ENCODE measurements around the gene ZNF664. TPM values are rescaled to one million over a fixed set of nuclear protein-coding genes. Genes with fewer than 3 reads are reported as not detected.

ZNF664 gene
- polyA plus RNA-seq, 2 donors: 16.6 to 18.3 TPM

GRCh38 chr12:124031058-124031457, 58.0 kb downstream of the ZNF664 start:
- H3K27me3 ChIP-seq (ENCODE audit: control insufficient read depth in 1 of 2, insufficient read depth in 2 of 2, low read length in 2 of 2): no peaks in the 10 kb centered on the region
- H3K9me3 ChIP-seq (ENCODE audit: control insufficient read depth in 2 of 2, insufficient read depth in 1 of 2, low read depth in 1 of 2, low read length in 1 of 2): no peaks in the 10 kb centered on the region
- no peaks in the 10 kb centered on the region for H3K4me1 ChIP-seq (ENCODE audit: control insufficient read depth in 2 of 2, insufficient read depth in 2 of 2, low read length in 1 of 2)
- no peak overlapping the region for H3K27ac ChIP-seq (ENCODE audit: low read depth in 2 of 2, low read length in 1 of 2)
- no peak overlapping the region for H3K4me3 ChIP-seq (ENCODE audit: low read depth in 1 of 2, low read length in 2 of 2)
- no peaks in the 10 kb centered on the region for H3K36me3 ChIP-seq (ENCODE audit: control insufficient read depth in 2 of 2, insufficient read depth in 2 of 2, low read length in 1 of 2)
- WGBS, 2 donors: 80 to 84% methylated on average over 5 of the region's 5 CpGs

- Histone ChIP-seq H3K27ac (ENCODE audit: low read depth in 2 of 2, low read length in 1 of 2) (no peak overlapping the region), H3K36me3 (ENCODE audit: control insufficient read depth in 2 of 2, insufficient read depth in 2 of 2, low read length in 1 of 2) (no peaks in the 10 kb centered on the region), H3K4me3 (ENCODE audit: low read depth in 1 of 2, low read length in 2 of 2) (no peak overlapping the region), H3K9me3 (ENCODE audit: control insufficient read depth in 2 of 2, insufficient read depth in 1 of 2, low read depth in 1 of 2, low read length in 1 of 2) (no peaks in the 10 kb centered on the region), H3K4me1 (ENCODE audit: control insufficient read depth in 2 of 2, insufficient read depth in 2 of 2, low read length in 1 of 2) (no peaks in the 10 kb centered on the region), H3K27me3 (ENCODE audit: control insufficient read depth in 1 of 2, insufficient read depth in 2 of 2, low read length in 2 of 2) (no peaks in the 10 kb centered on the region)
- 47 to 53% methylated on average over 9 of the region's 9 CpGs for WGBS, 2 donors
These were observed 59.4 kb downstream of the ZNF664 start for GRCh38 chr12:124032265-124032886.

GRCh38 chr12:124033859-124034258, 60.8 kb downstream of the ZNF664 start:
- Histone ChIP-seq H3K36me3 (ENCODE audit: control insufficient read depth in 2 of 2, insufficient read depth in 2 of 2, low read length in 1 of 2) (no peaks in the 10 kb centered on the region), H3K27ac (ENCODE audit: low read depth in 2 of 2, low read length in 1 of 2) (no peak overlapping the region)
- WGBS, 2 donors: 91 to 95% methylated on average over 2 of the region's 2 CpGs

GRCh38 chr12:124034297-124034696, 61.3 kb downstream of the ZNF664 start:
- 84 to 90% methylated on average over 11 of the region's 11 CpGs for WGBS, 2 donors
- Histone ChIP-seq H3K9me3 (ENCODE audit: control insufficient read depth in 2 of 2, insufficient read depth in 1 of 2, low read depth in 1 of 2, low read length in 1 of 2) (no peaks in the 10 kb centered on the region), H3K36me3 (ENCODE audit: control insufficient read depth in 2 of 2, insufficient read depth in 2 of 2, low read length in 1 of 2) (no peaks in the 10 kb centered on the region), H3K4me1 (ENCODE audit: control insufficient read depth in 2 of 2, insufficient read depth in 2 of 2, low read length in 1 of 2) (no peaks in the 10 kb centered on the region), H3K27me3 (ENCODE audit: control insufficient read depth in 1 of 2, insufficient read depth in 2 of 2, low read length in 2 of 2) (no peaks in the 10 kb centered on the region), H3K27ac (ENCODE audit: low read depth in 2 of 2, low read length in 1 of 2) (no peak overlapping the region), H3K4me3 (ENCODE audit: low read depth in 1 of 2, low read length in 2 of 2) (no peak overlapping the region)

More at GRCh38 chr12:124033859-124034258, 60.8 kb downstream of the ZNF664 start:
- Histone ChIP-seq H3K27me3 (ENCODE audit: control insufficient read depth in 1 of 2, insufficient read depth in 2 of 2, low read length in 2 of 2) (no peaks in the 10 kb centered on the region), H3K9me3 (ENCODE audit: control insufficient read depth in 2 of 2, insufficient read depth in 1 of 2, low read depth in 1 of 2, low read length in 1 of 2) (no peaks in the 10 kb centered on the region), H3K4me3 (ENCODE audit: low read depth in 1 of 2, low read length in 2 of 2) (no peak overlapping the region), H3K4me1 (ENCODE audit: control insufficient read depth in 2 of 2, insufficient read depth in 2 of 2, low read length in 1 of 2) (no peaks in the 10 kb centered on the region)

GRCh38 chr12:124035163-124035562, 62.1 kb downstream of the ZNF664 start:
- 69 to 71% methylated on average over 2 of the region's 2 CpGs for WGBS, 2 donors
- no peak overlapping the region for H3K27ac ChIP-seq (ENCODE audit: low read depth in 2 of 2, low read length in 1 of 2)
- no peak overlapping the region for H3K4me3 ChIP-seq (ENCODE audit: low read depth in 1 of 2, low read length in 2 of 2)
- H3K4me1 ChIP-seq (ENCODE audit: control insufficient read depth in 2 of 2, insufficient read depth in 2 of 2, low read length in 1 of 2): no peaks in the 10 kb centered on the region
- H3K27me3 ChIP-seq (ENCODE audit: control insufficient read depth in 1 of 2, insufficient read depth in 2 of 2, low read length in 2 of 2): no peaks in the 10 kb centered on the region
- H3K36me3 ChIP-seq (ENCODE audit: control insufficient read depth in 2 of 2, insufficient read depth in 2 of 2, low read length in 1 of 2): no peaks in the 10 kb centered on the region
- H3K9me3 ChIP-seq (ENCODE audit: control insufficient read depth in 2 of 2, insufficient read depth in 1 of 2, low read depth in 1 of 2, low read length in 1 of 2): no peaks in the 10 kb centered on the region

- H3K36me3 ChIP-seq (ENCODE audit: control insufficient read depth in 2 of 2, insufficient read depth in 2 of 2, low read length in 1 of 2): no peaks in the 10 kb centered on the region
- H3K27ac ChIP-seq (ENCODE audit: low read depth in 2 of 2, low read length in 1 of 2): no peak overlapping the region
- no peaks in the 10 kb centered on the region for H3K4me1 ChIP-seq (ENCODE audit: control insufficient read depth in 2 of 2, insufficient read depth in 2 of 2, low read length in 1 of 2)
- WGBS, 2 donors: 56 to 59% methylated on average over 7 of the region's 7 CpGs
- no peaks in the 10 kb centered on the region for H3K27me3 ChIP-seq (ENCODE audit: control insufficient read depth in 1 of 2, insufficient read depth in 2 of 2, low read length in 2 of 2)
- no peaks in the 10 kb centered on the region for H3K9me3 ChIP-seq (ENCODE audit: control insufficient read depth in 2 of 2, insufficient read depth in 1 of 2, low read depth in 1 of 2, low read length in 1 of 2)
- no peak overlapping the region for H3K4me3 ChIP-seq (ENCODE audit: low read depth in 1 of 2, low read length in 2 of 2)
These were observed 63.2 kb downstream of the ZNF664 start for GRCh38 chr12:124036171-124036598.

GRCh38 chr12:124036657-124037109, 63.7 kb downstream of the ZNF664 start:
- no peak overlapping the region for H3K27ac ChIP-seq (ENCODE audit: low read depth in 2 of 2, low read length in 1 of 2)
- H3K27me3 ChIP-seq (ENCODE audit: control insufficient read depth in 1 of 2, insufficient read depth in 2 of 2, low read length in 2 of 2): no peaks in the 10 kb centered on the region
- no peaks in the 10 kb centered on the region for H3K9me3 ChIP-seq (ENCODE audit: control insufficient read depth in 2 of 2, insufficient read depth in 1 of 2, low read depth in 1 of 2, low read length in 1 of 2)
- 34% methylated on average over 6 of the region's 6 CpGs for WGBS, 2 donors
- no peak overlapping the region for H3K4me3 ChIP-seq (ENCODE audit: low read depth in 1 of 2, low read length in 2 of 2)
- H3K4me1 ChIP-seq (ENCODE audit: control insufficient read depth in 2 of 2, insufficient read depth in 2 of 2, low read length in 1 of 2): no peaks in the 10 kb centered on the region
- H3K36me3 ChIP-seq (ENCODE audit: control insufficient read depth in 2 of 2, insufficient read depth in 2 of 2, low read length in 1 of 2): no peaks in the 10 kb centered on the region

- no peaks in the 10 kb centered on the region for H3K36me3 ChIP-seq (ENCODE audit: control insufficient read depth in 2 of 2, insufficient read depth in 2 of 2, low read length in 1 of 2)
- H3K9me3 ChIP-seq (ENCODE audit: control insufficient read depth in 2 of 2, insufficient read depth in 1 of 2, low read depth in 1 of 2, low read length in 1 of 2): no peaks in the 10 kb centered on the region
- no peaks in the 10 kb centered on the region for H3K27me3 ChIP-seq (ENCODE audit: control insufficient read depth in 1 of 2, insufficient read depth in 2 of 2, low read length in 2 of 2)
- 92 to 100% methylated on average over 1 of the region's 1 CpG for WGBS, 2 donors
- H3K4me3 ChIP-seq (ENCODE audit: low read depth in 1 of 2, low read length in 2 of 2): no peak overlapping the region
- no peaks in the 10 kb centered on the region for H3K4me1 ChIP-seq (ENCODE audit: control insufficient read depth in 2 of 2, insufficient read depth in 2 of 2, low read length in 1 of 2)
- H3K27ac ChIP-seq (ENCODE audit: low read depth in 2 of 2, low read length in 1 of 2): no peak overlapping the region
These were observed 64.3 kb downstream of the ZNF664 start for GRCh38 chr12:124037331-124037730.

- Histone ChIP-seq H3K27ac (ENCODE audit: low read depth in 2 of 2, low read length in 1 of 2) (no peak overlapping the region), H3K4me3 (ENCODE audit: low read depth in 1 of 2, low read length in 2 of 2) (no peak overlapping the region), H3K4me1 (ENCODE audit: control insufficient read depth in 2 of 2, insufficient read depth in 2 of 2, low read length in 1 of 2) (no peaks in the 10 kb centered on the region), H3K27me3 (ENCODE audit: control insufficient read depth in 1 of 2, insufficient read depth in 2 of 2, low read length in 2 of 2) (no peaks in the 10 kb centered on the region), H3K36me3 (ENCODE audit: control insufficient read depth in 2 of 2, insufficient read depth in 2 of 2, low read length in 1 of 2) (no peaks in the 10 kb centered on the region), H3K9me3 (ENCODE audit: control insufficient read depth in 2 of 2, insufficient read depth in 1 of 2, low read depth in 1 of 2, low read length in 1 of 2) (no peaks in the 10 kb centered on the region)
- WGBS, 2 donors: 40 to 46% methylated on average over 3 of the region's 3 CpGs
These were observed 66.3 kb downstream of the ZNF664 start for GRCh38 chr12:124039276-124039675.

GRCh38 chr12:124040291-124040690, 67.3 kb downstream of the ZNF664 start:
- 64 to 72% methylated on average over 10 of the region's 10 CpGs for WGBS, 2 donors
- Histone ChIP-seq H3K4me3 (ENCODE audit: low read depth in 1 of 2, low read length in 2 of 2) (no peak overlapping the region), H3K9me3 (ENCODE audit: control insufficient read depth in 2 of 2, insufficient read depth in 1 of 2, low read depth in 1 of 2, low read length in 1 of 2) (no peaks in the 10 kb centered on the region), H3K36me3 (ENCODE audit: control insufficient read depth in 2 of 2, insufficient read depth in 2 of 2, low read length in 1 of 2) (no peaks in the 10 kb centered on the region), H3K4me1 (ENCODE audit: control insufficient read depth in 2 of 2, insufficient read depth in 2 of 2, low read length in 1 of 2) (no peaks in the 10 kb centered on the region), H3K27me3 (ENCODE audit: control insufficient read depth in 1 of 2, insufficient read depth in 2 of 2, low read length in 2 of 2) (no peaks in the 10 kb centered on the region), H3K27ac (ENCODE audit: low read depth in 2 of 2, low read length in 1 of 2) (no peak overlapping the region)

Measured in esophagus (tissue), 2 donors.